Measurements from ENCODE around the gene ZCCHC24. TPM values are rescaled to one million over a fixed set of nuclear protein-coding genes. Genes with fewer than 3 reads are reported as not detected.

Gene ZCCHC24
- total RNA-seq, 2 experiments from 2014 or later: 0.67 to 0.85 TPM

DNA sequence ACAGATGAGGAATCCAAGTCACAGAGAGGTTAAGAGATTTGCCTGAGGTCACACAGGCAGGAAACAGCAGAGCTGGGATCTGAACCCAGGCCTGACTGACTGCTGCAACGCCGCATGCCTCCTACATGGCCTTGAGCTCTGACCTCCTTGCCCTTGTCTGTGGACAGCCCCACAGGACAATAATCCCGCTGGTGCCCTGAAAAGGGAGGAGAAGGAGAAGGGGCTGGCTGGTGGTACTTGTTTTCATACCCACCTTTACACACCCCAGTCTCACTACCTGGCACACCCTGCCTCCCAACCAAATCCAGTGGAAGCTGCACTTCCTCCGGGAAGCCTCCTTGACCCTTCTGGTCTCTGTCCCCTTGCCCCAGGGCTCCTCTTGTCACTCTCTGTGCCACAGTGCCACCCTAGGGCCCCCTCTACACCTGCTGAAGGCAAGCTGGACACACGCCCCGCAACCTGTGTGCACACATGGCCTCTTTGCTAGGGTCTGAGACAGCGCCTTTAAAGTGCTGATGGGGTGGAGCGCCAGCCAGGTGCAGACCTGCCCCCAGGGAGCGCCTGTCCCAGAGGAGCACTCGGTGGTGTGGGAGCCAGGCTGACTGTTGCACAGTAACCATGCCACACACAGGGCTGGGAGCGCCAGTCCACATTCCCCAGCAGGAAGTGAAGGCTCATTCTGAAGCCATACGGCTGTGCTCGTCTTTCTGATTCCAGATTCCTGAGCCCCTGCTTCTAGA is 38.6 kb downstream of the ZCCHC24 start:
- intact Hi-C loops (cut with DNase I, micrococcal nuclease): no loop called here
- Mint-ChIP-seq H3K4me3 (no peak overlapping the region), H3K36me3 (ENCODE audit: low read depth) (no peaks in the 10 kb centered on the region), H3K9me3 (no peaks in the 10 kb centered on the region), H3K27ac (no peak overlapping the region), H3K27me3 (no peaks in the 10 kb centered on the region), H3K4me1 (ENCODE audit: low read depth) (no peaks in the 10 kb centered on the region)
- no peaks in the 10 kb centered on the region for H3K9me3 ChIP-seq (ENCODE audit: control insufficient read depth in 1 of 2, insufficient read depth in 1 of 2, low read length in 2 of 2)
- ChIA-PET CTCF (no interaction called here), POLR2A (no interaction called here)
- peaks cover 2% of the 10 kb centered on the region for H3K4me1 ChIP-seq (ENCODE audit: insufficient read depth, low read length)
- H3K27ac ChIP-seq (ENCODE audit: low read depth in 1 of 2, low read length in 2 of 2): no peak overlapping the region
- DNase-seq (no peak), ATAC-seq (ENCODE audit: poor library complexity) (no peak)
- TF ChIP-seq, protein P1, sequence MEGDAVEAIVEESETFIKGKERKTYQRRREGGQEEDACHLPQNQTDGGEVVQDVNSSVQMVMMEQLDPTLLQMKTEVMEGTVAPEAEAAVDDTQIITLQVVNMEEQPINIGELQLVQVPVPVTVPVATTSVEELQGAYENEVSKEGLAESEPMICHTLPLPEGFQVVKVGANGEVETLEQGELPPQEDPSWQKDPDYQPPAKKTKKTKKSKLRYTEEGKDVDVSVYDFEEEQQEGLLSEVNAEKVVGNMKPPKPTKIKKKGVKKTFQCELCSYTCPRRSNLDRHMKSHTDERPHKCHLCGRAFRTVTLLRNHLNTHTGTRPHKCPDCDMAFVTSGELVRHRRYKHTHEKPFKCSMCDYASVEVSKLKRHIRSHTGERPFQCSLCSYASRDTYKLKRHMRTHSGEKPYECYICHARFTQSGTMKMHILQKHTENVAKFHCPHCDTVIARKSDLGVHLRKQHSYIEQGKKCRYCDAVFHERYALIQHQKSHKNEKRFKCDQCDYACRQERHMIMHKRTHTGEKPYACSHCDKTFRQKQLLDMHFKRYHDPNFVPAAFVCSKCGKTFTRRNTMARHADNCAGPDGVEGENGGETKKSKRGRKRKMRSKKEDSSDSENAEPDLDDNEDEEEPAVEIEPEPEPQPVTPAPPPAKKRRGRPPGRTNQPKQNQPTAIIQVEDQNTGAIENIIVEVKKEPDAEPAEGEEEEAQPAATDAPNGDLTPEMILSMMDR (IDR thresholded peaks at IDR 0.05): no peak
- H3K36me3 ChIP-seq (ENCODE audit: insufficient read depth, low read length): no peaks in the 10 kb centered on the region
- H3K4me3 ChIP-seq (ENCODE audit: low read length): no peak overlapping the region
- H3K27me3 ChIP-seq (ENCODE audit: control insufficient read depth in 1 of 2, insufficient read depth in 2 of 2, low read length in 2 of 2): no peaks in the 10 kb centered on the region

DNA sequence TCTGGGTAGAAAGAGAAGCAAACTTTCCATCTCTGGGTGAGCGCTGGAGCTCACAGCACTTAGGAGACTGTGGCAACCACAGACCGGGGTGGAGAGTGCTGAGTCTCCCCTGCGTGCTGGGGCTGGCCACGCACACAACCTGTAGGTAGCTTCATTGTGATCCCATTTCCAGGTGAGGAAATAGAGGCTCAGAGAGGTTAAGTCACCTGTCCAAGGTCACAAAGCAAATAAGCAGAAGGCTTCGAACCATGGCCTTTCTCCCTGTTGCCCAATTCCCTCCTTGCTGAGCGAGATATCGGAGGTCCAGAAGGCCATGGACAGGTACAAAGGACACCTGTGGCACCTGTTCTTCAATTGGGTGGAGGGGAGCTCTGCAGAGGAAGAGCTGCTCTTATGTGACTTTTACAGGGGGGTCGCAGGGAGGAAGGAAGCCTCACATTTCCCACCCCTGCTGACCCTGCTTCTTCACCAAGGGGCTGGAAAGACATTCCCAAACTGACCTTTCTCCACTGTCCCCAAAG is 39.4 kb downstream of the ZCCHC24 start:
- no peak overlapping the region for H3K4me3 ChIP-seq (ENCODE audit: low read length)
- Mint-ChIP-seq H3K36me3 (ENCODE audit: low read depth) (no peaks in the 10 kb centered on the region), H3K4me1 (ENCODE audit: low read depth) (no peaks in the 10 kb centered on the region), H3K4me3 (no peak overlapping the region), H3K27me3 (no peaks in the 10 kb centered on the region), H3K27ac (no peak overlapping the region), H3K9me3 (no peaks in the 10 kb centered on the region)
- no peak for ATAC-seq (ENCODE audit: poor library complexity)
- H3K27ac ChIP-seq (ENCODE audit: low read depth in 1 of 2, low read length in 2 of 2): no peak overlapping the region
- H3K36me3 ChIP-seq (ENCODE audit: insufficient read depth, low read length): no peaks in the 10 kb centered on the region
- intact Hi-C loops (cut with DNase I, micrococcal nuclease): no loop called here
- no peaks in the 10 kb centered on the region for H3K27me3 ChIP-seq (ENCODE audit: control insufficient read depth in 1 of 2, insufficient read depth in 2 of 2, low read length in 2 of 2)
- H3K4me1 ChIP-seq (ENCODE audit: insufficient read depth, low read length): peaks cover 2% of the 10 kb centered on the region
- CTCF ChIA-PET: no interaction called here
- no peaks in the 10 kb centered on the region for H3K9me3 ChIP-seq (ENCODE audit: control insufficient read depth in 1 of 2, insufficient read depth in 1 of 2, low read length in 2 of 2)
- DNase-seq: no peak
- POLR2A ChIA-PET: no interaction called here
- TF ChIP-seq, protein P1 (IDR thresholded peaks at IDR 0.05): no peak

DNA sequence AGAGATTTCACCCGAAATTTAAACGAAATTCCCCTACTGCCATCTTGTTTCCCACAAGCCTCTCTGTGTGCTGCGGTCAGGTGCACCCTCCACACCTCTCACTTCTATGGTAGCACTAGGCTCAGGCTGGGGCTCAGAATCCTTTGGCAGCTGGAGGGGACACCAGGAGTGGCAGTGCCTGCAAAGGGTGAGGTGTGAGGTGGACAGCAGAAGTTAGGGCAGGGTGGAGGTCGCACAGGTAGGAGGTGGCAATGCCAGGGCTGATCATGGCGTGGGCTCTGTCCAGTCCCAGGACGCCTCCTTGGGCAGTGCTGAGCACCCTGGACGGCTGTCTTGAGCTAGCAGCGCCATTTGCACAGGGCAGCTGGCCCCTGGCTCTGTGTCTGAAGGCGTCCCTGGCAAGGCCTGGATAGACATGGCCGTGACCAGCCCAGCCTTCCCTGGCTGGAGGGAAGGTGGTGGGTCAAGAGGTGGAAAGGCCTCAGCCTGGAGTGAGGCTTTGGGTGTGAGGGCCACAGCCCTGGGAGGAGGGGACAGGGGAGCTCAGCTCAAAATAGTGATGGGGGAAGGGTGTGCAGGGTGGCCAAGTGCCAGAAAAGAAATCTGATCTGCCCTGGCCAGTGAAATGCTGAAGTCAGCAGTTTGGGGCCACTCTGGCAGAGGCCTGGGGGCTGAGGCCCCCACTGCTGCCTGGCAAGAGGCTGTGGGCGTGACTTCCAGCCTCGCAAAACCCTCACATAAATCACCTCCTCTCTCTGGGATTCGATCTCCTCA is 40.0 kb downstream of the ZCCHC24 start:
- Mint-ChIP-seq H3K27ac (no peak overlapping the region), H3K27me3 (no peaks in the 10 kb centered on the region), H3K4me1 (ENCODE audit: low read depth) (no peaks in the 10 kb centered on the region), H3K4me3 (no peak overlapping the region), H3K9me3 (no peaks in the 10 kb centered on the region), H3K36me3 (ENCODE audit: low read depth) (no peaks in the 10 kb centered on the region)
- Histone ChIP-seq H3K4me1 (ENCODE audit: insufficient read depth, low read length) (peaks cover 2% of the 10 kb centered on the region), H3K36me3 (ENCODE audit: insufficient read depth, low read length) (no peaks in the 10 kb centered on the region), H3K27ac (ENCODE audit: low read depth in 1 of 2, low read length in 2 of 2) (no peak overlapping the region), H3K27me3 (ENCODE audit: control insufficient read depth in 1 of 2, insufficient read depth in 2 of 2, low read length in 2 of 2) (no peaks in the 10 kb centered on the region), H3K9me3 (ENCODE audit: control insufficient read depth in 1 of 2, insufficient read depth in 1 of 2, low read length in 2 of 2) (no peaks in the 10 kb centered on the region), H3K4me3 (ENCODE audit: low read length) (no peak overlapping the region)
- ATAC-seq (ENCODE audit: poor library complexity) (no peak), DNase-seq (no peak)
- CTCF ChIA-PET: no interaction called here
- intact Hi-C loops (cut with DNase I, micrococcal nuclease): no loop called here
- POLR2A ChIA-PET: no interaction called here
- TF ChIP-seq, protein P1 (IDR thresholded peaks at IDR 0.05): no peak

Measured in CD4-positive, alpha-beta T cell (primary cell).